Fibroblast of skin of left biceps (primary cell): ENCODE results near the gene NCK1.

Experiments
- DNase-seq, 2 experiments: peaks; one replicate each; pipeline ENCODE4 v3.0.0-alpha.2; 2013; ENCODE audit warnings: low read depth in 2 of 2

The NCK1 gene

DNA sequence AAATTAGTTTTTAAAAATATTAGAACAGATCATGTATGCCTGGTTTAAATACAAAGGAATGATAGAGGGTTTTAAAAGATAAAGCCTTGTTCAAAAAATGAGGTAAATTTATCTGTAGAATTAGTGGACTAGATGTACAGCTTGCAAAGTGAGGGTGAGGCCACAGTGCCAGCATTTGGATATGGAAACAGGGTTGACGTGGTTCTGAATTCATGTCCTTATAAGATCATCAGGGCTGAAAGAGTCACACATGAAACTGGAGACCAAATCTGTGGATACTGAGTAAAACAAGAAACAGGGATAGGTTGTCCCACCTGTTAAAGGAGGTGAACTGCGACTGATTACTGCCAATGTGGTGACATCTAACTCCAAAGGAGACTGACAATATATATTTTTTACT lies 46.3 kb downstream of the NCK1 start:
- DNase-seq, result no peak

- DNase-seq, result no peak
Measured at GRCh38 chr3:136909187-136909586, 47.2 kb downstream of the NCK1 start.

GRCh38 chr3:136910697-136911096 lies 48.7 kb downstream of the NCK1 start:
- DNase-seq, result no peak

- no peak for DNase-seq
Measured at GRCh38 chr3:136913168-136913567, 51.2 kb downstream of the NCK1 start.

GRCh38 chr3:136914739-136915138 lies 52.7 kb downstream of the NCK1 start:
- no peak for DNase-seq

GRCh38 chr3:136916223-136916622 lies 54.2 kb downstream of the NCK1 start:
- no peak for DNase-seq

DNA sequence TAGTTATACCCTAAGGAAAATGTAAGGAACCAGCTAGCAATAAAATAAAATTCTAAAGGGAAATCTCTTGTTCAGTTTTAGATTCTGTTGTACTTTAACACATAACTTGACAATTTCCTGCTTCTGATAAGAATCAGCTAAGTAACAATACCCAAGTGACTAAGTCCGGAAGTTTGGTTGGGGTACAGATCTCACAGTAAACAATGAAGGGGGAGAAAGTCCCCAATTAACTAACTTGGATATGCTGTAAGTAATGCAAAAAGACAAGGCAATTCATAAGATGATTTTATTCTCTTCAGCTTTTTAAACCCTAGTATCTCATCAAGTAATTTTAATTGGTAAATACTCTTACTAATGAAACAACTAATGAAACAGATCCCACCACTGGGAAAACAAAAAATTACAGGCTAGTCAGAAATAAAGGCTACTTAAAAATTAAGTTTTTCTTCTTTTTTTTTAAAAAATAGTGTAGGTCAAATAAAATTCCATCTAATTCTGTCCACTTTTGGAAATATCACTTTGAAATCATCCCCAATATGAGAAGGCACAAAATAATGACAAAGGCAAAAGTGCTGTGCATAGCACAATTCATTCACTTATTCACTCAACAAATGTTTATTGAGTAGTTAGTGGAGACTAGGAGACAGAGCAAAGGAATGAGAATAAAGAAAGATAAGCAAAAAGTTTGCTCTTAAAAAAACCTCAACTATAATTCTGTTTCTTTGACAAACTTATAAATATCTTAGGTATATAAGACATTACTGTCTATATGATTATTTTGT lies 58.0 kb downstream of the NCK1 start:
- DNase-seq, result no peak

DNA sequence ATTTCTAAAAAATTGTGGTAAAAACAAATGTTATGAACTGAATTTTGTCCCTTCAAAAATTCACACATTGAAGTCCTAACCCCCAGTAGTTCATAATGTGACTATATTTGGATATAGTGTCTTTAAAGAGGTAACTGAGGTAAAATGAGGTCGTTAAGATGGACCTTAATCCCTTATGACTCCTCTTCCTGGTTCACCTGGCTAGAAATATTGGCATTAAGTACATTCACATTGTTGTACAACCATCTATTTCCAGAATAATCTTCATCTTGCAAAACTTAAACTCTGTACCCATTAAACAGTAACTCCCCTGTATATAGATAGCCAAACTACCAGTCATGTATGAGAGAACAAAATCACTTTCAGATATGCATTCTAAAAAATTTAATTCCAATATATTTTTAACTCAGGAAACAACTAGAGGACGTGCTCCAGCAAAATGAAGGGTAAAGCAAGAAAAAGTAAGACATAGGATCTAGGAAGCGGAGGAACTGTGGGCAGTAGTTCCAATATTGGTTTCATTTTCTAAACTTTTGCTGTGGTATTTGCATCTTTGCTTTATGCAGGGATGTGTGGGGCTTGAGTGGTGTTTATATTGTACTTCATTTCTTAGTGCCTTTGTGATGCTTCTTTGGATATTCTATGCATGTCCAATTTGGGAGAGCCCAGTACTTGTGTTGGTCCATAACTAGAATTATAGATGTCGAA lies 59.0 kb downstream of the NCK1 start:
- no peak for DNase-seq

DNA sequence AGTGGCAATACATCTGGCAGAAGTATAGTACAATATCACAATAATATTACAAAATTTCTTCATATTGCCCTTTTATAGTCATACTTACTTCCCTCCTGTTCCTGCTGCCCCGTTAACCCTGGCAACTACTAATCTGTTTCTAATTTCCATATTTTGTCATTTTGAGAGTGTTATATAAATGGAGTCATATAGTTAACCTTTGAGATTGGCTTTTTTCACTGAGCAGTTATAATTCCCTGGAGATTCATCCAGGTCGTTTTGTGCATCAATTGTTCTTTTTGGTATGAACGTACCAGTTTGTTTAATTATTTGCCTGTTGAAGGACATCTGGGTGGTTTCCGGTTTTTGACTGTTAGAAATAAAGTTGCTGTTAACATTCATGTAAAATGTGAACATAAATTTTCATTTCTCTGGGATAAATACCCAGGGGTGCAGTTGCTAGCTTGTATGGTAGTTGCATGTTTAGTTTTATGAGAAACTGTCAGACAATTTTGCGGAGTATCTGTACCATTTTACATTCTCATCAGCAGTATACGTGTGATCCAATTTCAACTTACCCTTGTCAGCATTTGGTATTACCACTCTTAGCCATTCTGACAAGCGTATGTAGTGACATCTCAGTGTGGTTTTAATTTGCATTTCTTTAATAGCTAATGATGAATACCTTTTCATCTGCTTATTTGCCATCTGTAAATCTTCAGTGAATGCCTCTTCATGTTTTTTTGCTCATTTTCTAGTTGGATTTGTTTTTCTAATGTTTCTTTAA lies 63.6 kb downstream of the NCK1 start:
- DNase-seq, result no peak

- DNase-seq, result no peak
Measured at GRCh38 chr3:136928240-136928639, 66.2 kb downstream of the NCK1 start.

DNA sequence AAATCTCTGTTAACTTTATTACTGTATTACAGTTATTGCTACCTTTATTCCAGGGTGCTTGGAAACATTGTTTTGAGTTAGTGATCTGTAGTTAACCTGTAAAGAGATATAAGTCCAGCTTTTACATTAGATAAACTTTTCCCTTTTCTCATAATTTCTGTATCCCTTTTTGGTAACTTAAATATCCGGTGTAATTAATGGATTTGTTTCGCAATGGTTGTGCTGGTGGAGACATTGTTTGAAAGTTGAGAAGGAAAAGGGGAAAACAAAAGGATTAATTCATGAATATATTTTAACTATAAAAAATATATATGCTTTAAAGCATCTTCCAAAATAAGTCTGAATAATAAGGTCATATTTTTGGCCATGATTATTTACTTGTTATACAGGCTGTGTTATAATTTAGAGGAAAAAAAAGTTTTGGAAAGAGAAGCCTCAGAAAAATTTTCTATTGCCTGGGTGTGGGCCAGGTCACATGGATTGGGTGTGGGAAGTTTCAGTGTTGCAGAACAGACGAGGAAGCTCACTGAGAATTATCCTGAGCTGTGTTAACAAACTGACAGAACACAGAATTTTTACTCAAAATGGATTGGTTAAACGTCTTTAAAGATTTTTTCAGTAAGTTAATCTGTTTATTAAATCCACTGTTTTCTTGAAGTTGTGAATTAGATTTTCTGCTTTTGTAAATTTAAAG lies 68.1 kb downstream of the NCK1 start:
- DNase-seq, result no peak

DNA sequence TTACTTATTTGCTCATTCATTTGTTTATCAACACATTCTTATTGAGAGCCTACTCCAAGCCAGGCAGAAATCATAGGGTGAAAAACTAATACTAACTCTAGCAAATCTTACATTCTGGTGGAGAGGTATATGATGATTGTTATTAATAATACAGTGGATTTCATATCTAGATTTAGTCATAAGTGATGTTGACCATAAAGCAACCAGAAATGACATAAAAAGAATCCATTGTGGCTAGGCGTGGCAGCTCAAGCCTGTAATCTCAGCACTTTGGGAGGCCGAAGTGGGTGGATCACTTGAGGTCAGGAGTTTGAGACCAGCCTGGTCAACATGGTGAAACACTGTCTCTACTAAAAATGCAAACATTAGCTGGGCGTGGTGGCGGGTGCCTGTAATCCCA lies 69.6 kb downstream of the NCK1 start:
- no peak for DNase-seq

GRCh38 chr3:136932523-136932922 lies 70.5 kb downstream of the NCK1 start:
- DNase-seq, result no peak

GRCh38 chr3:136932978-136933772 lies 71.2 kb downstream of the NCK1 start:
- DNase-seq, result no peak

DNA sequence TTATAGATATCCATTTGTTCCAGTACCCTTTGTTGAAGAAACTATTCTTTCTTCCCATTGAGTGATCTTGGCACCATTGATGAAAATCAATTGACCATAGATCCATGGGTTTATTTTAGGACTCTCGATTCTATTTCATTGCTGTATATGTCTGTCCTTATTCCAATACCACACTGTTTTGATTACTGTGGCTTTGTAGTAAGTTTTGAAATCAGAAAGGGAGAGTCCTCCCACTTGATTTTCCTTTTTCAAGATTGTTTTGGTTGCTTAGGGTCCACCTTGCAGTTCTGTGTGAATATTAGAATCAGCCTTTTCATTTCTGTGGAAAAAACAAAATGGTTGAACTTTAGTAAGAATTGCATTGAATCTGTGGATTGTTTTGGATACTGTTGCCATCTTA lies 75.2 kb downstream of the NCK1 start:
- DNase-seq, result no peak

DNA sequence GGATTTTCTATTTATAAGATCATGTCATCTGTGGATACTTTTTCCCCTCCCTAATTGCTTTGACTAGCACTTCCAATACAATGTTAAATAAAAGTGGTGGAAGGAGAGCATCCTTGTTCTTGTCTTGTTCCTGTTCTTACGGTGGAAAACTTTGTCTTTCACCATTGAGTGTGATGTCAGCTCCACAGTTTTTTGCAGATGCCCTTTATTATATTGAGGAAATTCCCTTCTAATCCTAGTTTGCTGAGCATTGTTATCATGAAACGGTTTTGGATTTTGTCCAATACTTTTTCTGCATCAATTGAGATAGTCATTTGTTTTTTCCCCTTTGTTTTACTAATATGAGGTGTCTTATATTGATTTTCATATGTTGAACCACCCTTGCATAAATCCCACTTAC lies 75.8 kb downstream of the NCK1 start:
- DNase-seq, result no peak

DNA sequence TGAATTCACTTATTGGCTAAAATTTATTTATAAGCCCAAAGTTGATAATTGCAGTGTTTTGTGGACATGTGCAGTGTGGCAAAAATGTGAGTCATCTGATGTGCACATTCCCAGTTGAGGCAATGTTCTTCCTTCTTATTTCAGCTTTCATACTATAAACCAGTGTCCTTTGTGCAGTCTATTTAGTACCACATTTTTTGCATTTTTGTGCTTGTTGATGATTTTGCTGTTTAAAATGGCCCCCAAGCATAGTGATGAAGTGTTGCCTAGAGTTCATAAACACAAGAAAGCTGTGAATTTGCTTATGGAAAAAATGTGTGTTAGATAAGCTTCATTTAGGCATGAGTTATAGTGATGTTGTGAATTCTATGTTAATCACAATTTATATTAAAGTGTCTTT lies 76.3 kb downstream of the NCK1 start:
- peak in 1 of 2 experiments; percentile 30 for DNase-seq

DNA sequence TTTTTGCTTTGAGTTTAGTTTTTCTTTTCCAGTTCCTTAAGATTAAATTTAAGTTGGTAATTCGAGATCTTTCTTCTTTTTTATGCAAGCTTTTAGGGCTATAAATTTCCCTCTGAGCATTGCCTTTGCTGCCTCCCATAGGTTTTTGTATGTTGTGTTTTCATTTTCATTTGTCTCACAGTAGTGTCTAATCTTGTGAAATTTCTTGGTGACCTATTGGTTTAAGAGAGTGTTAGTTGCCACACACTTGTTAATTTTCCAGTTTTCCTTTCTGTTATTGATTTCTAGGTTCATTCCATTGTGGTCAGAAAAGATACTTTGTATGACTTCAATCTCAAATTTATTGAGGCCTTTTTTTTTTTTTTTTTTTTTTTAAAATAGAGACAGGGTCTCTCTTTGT lies 77.5 kb downstream of the NCK1 start:
- no peak for DNase-seq

DNA sequence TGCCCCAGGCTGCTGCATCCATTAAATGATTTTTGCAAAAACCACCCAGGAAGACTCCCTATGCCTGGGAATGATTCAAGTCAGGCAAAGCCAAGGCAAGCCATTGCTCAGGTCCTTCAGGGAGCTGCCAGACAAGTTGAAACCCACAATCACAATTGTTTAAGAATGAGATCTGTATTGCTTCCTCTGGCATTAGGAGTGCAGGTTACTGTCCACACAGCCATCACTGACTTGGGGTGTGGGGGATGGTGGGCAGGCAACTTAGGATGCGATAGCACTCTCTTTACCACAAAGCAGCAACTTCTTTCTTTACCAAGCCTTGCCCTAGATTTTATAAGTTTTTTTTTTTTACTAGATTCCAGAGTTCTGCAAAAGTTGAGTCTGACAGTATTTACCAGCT lies 80.8 kb downstream of the NCK1 start:
- no peak for DNase-seq

DNA sequence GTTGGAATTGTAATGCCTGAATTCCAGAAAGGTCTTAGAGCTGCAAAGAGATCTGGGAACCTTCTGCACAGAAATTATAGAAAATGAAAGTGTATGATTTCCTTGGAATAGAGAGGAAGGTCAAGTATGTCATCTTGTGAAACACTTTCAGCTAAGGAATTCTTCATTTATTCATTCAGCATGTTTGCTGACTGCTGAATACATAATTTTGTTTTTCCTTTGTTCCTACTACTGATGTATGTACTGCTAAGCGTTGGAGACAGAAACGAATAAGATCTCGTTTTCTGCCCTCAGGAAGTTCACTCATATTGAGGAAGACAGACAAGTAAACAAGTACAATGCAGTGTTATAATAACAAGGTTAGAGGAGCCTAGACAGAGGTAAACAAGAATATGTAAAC lies 81.4 kb downstream of the NCK1 start:
- no peak for DNase-seq

DNA sequence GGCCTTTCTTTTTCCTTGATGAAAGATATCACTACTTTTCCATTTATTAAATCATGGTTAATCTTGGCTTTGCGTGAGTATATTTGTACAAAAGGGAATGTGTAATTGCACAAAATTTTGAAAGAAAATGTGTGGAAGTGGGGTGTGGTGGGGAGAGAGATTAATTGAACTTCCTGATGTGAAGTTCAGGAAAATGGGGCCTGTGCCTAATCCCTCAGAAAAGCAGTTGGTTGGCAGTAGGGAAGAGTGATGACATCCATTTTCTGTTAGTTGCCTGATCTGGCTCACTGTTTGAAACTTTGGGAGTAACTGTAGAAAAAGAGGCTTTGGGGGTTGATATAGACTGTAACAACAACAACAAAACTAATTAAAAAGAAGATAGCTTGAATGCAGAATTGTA lies 85.0 kb downstream of the NCK1 start:
- no peak for DNase-seq
